ENCODE measurements around the gene PIP5K1A. TPM values are rescaled to one million over a fixed set of nuclear protein-coding genes. Genes with fewer than 3 reads are reported as not detected.

PIP5K1A gene
- total RNA-seq, 6 experiments from 2014 or later, result 13.9 to 22.1 (median 17.2) TPM

GRCh38 chr1:151259351-151259750 lies 61.0 kb downstream of the PIP5K1A start:
- ATAC-seq, result no peak
- peaks cover 0 to 20% (median 4%) of the 10 kb centered on the region in 4 donors for H3K36me3 ChIP-seq
- H3K4me1 ChIP-seq, result peaks cover 0 to 9% (median 4%) of the 10 kb centered on the region in 4 donors
- no peaks in the 10 kb centered on the region for H3K27me3 ChIP-seq
- no peak overlapping the region for H3K4me3 ChIP-seq
- DNase-seq, result no peak
- H3K9me3 ChIP-seq, result no peaks in the 10 kb centered on the region
- H3K27ac ChIP-seq, result no peak overlapping the region
- intact Hi-C loops (cut with DNase I), result no loop called here
- 100% methylated on average over 2 of the region's 2 CpGs for WGBS (ENCODE audit: insufficient coverage, low coverage, low lambda C conversion rate, missing lambda C conversion rate)
- TF ChIP-seq CTCF (IDR thresholded peaks at IDR 0.05) (no peak), POLR2A (IDR thresholded peaks at IDR 0.05) (no peak)

DNA sequence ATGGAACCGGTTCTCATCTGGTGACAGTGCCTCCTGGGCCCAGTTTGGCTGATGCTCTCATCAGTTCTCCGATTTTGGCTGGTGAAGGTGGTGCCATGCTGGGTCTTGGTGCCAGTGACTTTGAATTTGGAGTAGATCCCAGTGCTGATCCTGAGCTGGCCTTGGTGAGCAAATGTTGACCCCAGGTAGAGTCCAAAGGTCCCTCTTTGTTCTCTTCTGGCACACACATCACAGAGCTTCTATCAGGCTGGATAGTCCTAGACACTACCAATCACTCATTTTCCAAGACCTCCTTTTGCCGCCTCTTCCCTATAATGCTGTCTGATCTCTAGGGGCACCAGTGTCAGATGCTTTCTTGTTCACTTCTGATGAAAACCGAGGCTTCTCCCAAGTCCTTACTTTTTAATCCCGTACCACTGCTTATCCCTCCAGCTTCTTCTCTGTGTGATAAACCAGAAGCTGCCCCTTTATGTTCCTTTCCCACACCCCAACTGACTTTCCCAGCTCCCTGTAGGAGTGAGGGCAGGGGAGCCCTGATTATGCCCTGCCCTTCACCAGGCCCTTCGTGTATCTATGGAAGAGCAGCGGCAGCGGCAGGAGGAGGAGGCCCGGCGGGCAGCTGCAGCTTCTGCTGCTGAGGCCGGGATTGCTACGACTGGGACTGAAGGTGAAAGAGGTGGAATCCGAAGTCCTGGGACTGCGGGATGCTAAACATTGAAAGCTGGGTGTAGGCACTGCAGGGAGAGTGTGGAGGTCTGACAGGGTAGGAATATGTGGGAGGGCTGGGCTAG lies 67.3 kb downstream of the PIP5K1A start:
- WGBS (ENCODE audit: insufficient coverage, low coverage, low lambda C conversion rate, missing lambda C conversion rate), result 43% methylated on average over 12 of the region's 14 CpGs
- ATAC-seq (peak; percentile 91 to 95 (median 94)), DNase-seq (peak in 1 of 3 donors; percentile 88)
- Histone ChIP-seq H3K27me3 (no peaks in the 10 kb centered on the region), H3K4me1 (peaks cover 0 to 22% (median 7%) of the 10 kb centered on the region in 4 donors), H3K4me3 (peak overlapping the region in 1 of 3 donors; percentile 27), H3K36me3 (peaks cover 0 to 66% (median 19%) of the 10 kb centered on the region in 4 donors), H3K27ac (peak overlapping the region in 2 of 3 donors; percentile 46 to 80), H3K9me3 (no peaks in the 10 kb centered on the region)
- intact Hi-C loops (cut with DNase I), result no loop called here
- TF ChIP-seq CTCF (IDR thresholded peaks at IDR 0.05), result no peak

GRCh38 chr1:151266315-151266714 lies 68.0 kb downstream of the PIP5K1A start:
- DNase-seq (peak in 2 of 3 donors; percentile 82 to 87), ATAC-seq (peak; percentile 55 to 87 (median 70))
- Histone ChIP-seq H3K27ac (peak overlapping the region in 2 of 3 donors; percentile 46 to 80), H3K4me1 (peaks cover 0 to 22% (median 7%) of the 10 kb centered on the region in 4 donors), H3K36me3 (peaks cover 0 to 66% (median 19%) of the 10 kb centered on the region in 4 donors), H3K27me3 (no peaks in the 10 kb centered on the region), H3K9me3 (no peaks in the 10 kb centered on the region), H3K4me3 (no peak overlapping the region)
- 17% methylated on average over 1 of the region's 3 CpGs for WGBS (ENCODE audit: insufficient coverage, low coverage, low lambda C conversion rate, missing lambda C conversion rate)
- intact Hi-C loops (cut with DNase I), result no loop called here
- TF ChIP-seq CTCF (IDR thresholded peaks at IDR 0.05) (no peak), POLR2A (IDR thresholded peaks at IDR 0.05) (no peak)

DNA sequence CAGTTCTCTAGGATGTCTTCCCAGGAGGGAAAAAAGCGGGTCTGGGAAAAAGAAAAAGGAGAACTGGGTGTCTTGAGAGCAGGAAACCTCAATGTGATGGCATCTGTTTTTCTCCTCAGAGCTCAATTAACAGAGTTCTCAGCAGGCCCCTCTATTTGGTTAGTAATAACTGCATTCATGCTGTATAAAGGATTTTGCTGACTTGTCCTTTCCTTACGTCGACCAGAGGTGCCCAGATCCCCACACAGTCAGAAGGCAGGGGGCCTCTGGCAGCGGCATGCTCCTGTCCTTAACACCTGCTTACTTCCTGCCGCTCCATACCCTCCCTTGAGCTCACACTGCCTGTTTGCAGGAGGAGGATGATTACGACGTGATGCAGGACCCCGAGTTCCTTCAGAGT lies 68.5 kb downstream of the PIP5K1A start:
- H3K27ac ChIP-seq, result no peak overlapping the region
- TF ChIP-seq CTCF (IDR thresholded peaks at IDR 0.05) (no peak), POLR2A (IDR thresholded peaks at IDR 0.05) (no peak)
- H3K27me3 ChIP-seq, result no peaks in the 10 kb centered on the region
- H3K36me3 ChIP-seq, result peaks cover 0 to 66% (median 19%) of the 10 kb centered on the region in 4 donors
- DNase-seq, result no peak
- no peak overlapping the region for H3K4me3 ChIP-seq
- H3K9me3 ChIP-seq, result no peaks in the 10 kb centered on the region
- peaks cover 0 to 22% (median 7%) of the 10 kb centered on the region in 4 donors for H3K4me1 ChIP-seq
- WGBS (ENCODE audit: insufficient coverage, low coverage, low lambda C conversion rate, missing lambda C conversion rate), result 75% methylated on average over 6 of the region's 8 CpGs
- intact Hi-C loops (cut with DNase I), result no loop called here
- ATAC-seq, result no peak

Data from right lobe of liver (tissue), 6 donors.